ENCODE measurements around the gene OCA2.

- TF ChIP-seq CTCF (conservative IDR thresholded peaks at IDR 0.05; ENCODE audit: low read depth, low read length) = no peak
- no peak for TF ChIP-seq EZH2 (IDR thresholded peaks at IDR 0.05; ENCODE audit: borderline replicate concordance, low read depth, low read length, poor library complexity, severe bottlenecking)
Measured at GRCh38 chr15:27746401-27746955, 352.6 kb downstream of the OCA2 start.
